IgD-negative memory B cell (primary cell): ENCODE measurements around the gene DKK3. TPM values are rescaled to one million over a fixed set of nuclear protein-coding genes. Genes with fewer than 3 reads are reported as not detected.

Experiments
- H3K27ac Mint-ChIP-seq, 3 donors: one replicate each; pipeline ENCODE4 v1.8.0; 2020 to 2022; ENCODE audit warnings: mild to moderate bottlenecking in 3 of 3, mixed read lengths in 3 of 3, moderate library complexity in 1 of 3
- H3K27me3 Mint-ChIP-seq: one replicate; pipeline ENCODE4 v1.8.0; 2021; ENCODE audit warnings: mixed read lengths
- H3K36me3 Mint-ChIP-seq: one replicate; pipeline ENCODE4 v1.8.0; 2020; ENCODE audit warnings: mild to moderate bottlenecking, mixed read lengths
- H3K4me1 Mint-ChIP-seq, 3 donors: one replicate each; pipeline ENCODE4 v1.8.0; 2020 to 2022; ENCODE audit warnings: mixed read lengths in 3 of 3, mild to moderate bottlenecking in 1 of 3
- H3K4me3 Mint-ChIP-seq, 4 donors: one replicate each; pipeline ENCODE4 v1.8.0; 2020 to 2022; ENCODE audit warnings: mild to moderate bottlenecking in 4 of 4, mixed read lengths in 4 of 4, moderate library complexity in 3 of 4
- H3K9me3 Mint-ChIP-seq, 3 donors: one replicate each; pipeline ENCODE4 v1.8.0; 2020 to 2021; ENCODE audit warnings: mixed read lengths in 3 of 3, mild to moderate bottlenecking in 1 of 3
- polyA plus RNA-seq: library from polyadenylated mRNA; unstranded; fragments of 300-500 nt; fragmentation: Illumina TruSeq; gene quantifications from one replicate; pipeline ENCODE4 v1.2.3, GENCODE V29; 2021

DKK3 gene
- polyA plus RNA-seq: not detected

GRCh38 chr11:12007769-12008737, at the start of gene DKK3:
Gene DKK3, minus strand, starts transcription at chr11:12008626. Its CDS starts 44 bp downstream, at chr11:12008582.
- Mint-ChIP-seq H3K9me3 (no peaks in the 10 kb centered on the region), H3K27ac (peak within 1 kb of the TSS in 1 of 3 donors; percentile 64), H3K4me3 (peak within 1 kb of the TSS in 3 of 4 donors; percentile 41 to 87 (median 72)), H3K27me3 (peaks cover 57% of the 10 kb centered on the region), H3K4me1 (no peaks in the 10 kb centered on the region), H3K36me3 (no peaks in the 10 kb centered on the region)

GRCh38 chr11:12057299-12057980, 49.0 kb upstream of the DKK3 start:
- no peak overlapping the region for H3K27ac Mint-ChIP-seq
- H3K36me3 Mint-ChIP-seq: no peaks in the 10 kb centered on the region

GRCh38 chr11:12056119-12056518, 47.7 kb upstream of the DKK3 start:
- Mint-ChIP-seq H3K4me1 (no peaks in the 10 kb centered on the region), H3K27me3 (no peaks in the 10 kb centered on the region), H3K27ac (no peak overlapping the region), H3K36me3 (no peaks in the 10 kb centered on the region), H3K9me3 (peaks cover 0 to 1% (median 0%) of the 10 kb centered on the region in 3 donors), H3K4me3 (peak overlapping the region in 1 of 4 donors; percentile 8)

More at GRCh38 chr11:12057299-12057980, 49.0 kb upstream of the DKK3 start:
- Mint-ChIP-seq H3K9me3 (peaks cover 0 to 1% (median 0%) of the 10 kb centered on the region in 3 donors), H3K4me1 (no peaks in the 10 kb centered on the region), H3K27me3 (peaks cover 2% of the 10 kb centered on the region), H3K4me3 (no peak overlapping the region)

- no peaks in the 10 kb centered on the region for H3K4me1 Mint-ChIP-seq
- no peaks in the 10 kb centered on the region for H3K27me3 Mint-ChIP-seq
- no peaks in the 10 kb centered on the region for H3K36me3 Mint-ChIP-seq
Measured at GRCh38 chr11:12053606-12054361, 45.4 kb upstream of the DKK3 start.

DNA sequence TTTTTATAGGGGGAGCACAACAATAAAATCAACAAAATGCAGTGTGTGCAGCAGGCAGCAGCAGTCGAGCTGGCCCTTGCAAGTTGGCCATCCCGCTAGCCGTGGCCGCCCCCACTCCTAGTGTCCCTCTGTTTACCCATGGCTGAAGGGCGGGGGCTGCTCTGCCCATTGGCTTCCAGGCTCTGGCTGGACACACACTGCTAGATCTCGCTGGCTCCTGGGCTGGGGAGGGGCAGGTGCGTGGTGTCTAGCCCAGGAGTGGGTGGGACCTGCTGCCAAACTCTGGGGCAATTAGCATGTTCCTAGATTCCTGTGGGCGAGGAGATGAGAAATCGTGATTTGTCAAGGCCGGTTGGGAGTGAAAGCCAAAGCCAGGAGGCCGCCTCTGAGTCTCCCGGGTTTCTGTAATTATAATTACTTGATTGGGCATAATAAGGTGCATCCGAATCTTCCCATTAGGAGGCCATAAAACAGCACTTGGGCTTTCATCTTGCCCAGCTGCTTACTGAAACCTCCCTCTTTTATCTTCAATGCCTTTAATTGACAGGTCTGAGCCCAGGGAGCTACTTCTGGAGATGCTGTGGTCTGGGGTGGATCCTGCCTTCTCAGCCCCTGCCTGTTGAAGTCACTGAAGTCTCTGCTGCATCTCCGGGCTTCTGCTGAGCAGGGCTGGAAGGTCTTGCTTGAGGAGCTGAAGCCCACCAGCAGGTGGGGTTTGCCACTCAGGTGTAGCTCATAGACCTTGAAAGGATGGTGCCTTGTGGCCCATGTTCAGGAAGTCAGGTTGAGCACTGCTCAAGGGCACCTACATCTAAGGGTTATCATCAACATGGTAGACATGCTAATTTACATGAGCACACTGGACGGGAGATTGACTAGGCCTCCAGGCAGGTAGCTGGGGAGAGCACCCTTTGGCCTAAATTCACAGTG, 44.5 kb upstream of the DKK3 start:
- H3K27ac Mint-ChIP-seq: no peak overlapping the region
- no peak overlapping the region for H3K4me3 Mint-ChIP-seq
- no peaks in the 10 kb centered on the region for H3K27me3 Mint-ChIP-seq
- H3K9me3 Mint-ChIP-seq: no peaks in the 10 kb centered on the region
- no peaks in the 10 kb centered on the region for H3K36me3 Mint-ChIP-seq
- H3K4me1 Mint-ChIP-seq: no peaks in the 10 kb centered on the region

More at GRCh38 chr11:12053606-12054361, 45.4 kb upstream of the DKK3 start:
- H3K4me3 Mint-ChIP-seq: no peak overlapping the region
- H3K27ac Mint-ChIP-seq: no peak overlapping the region
- H3K9me3 Mint-ChIP-seq: no peaks in the 10 kb centered on the region

GRCh38 chr11:12051287-12051662, 42.8 kb upstream of the DKK3 start:
- Mint-ChIP-seq H3K27ac (no peak overlapping the region), H3K27me3 (peaks cover 4% of the 10 kb centered on the region), H3K4me3 (no peak overlapping the region), H3K36me3 (no peaks in the 10 kb centered on the region), H3K9me3 (no peaks in the 10 kb centered on the region), H3K4me1 (no peaks in the 10 kb centered on the region)

- no peaks in the 10 kb centered on the region for H3K36me3 Mint-ChIP-seq
- peak overlapping the region in 1 of 3 donors; percentile 49 for H3K27ac Mint-ChIP-seq
- H3K9me3 Mint-ChIP-seq: no peaks in the 10 kb centered on the region
- H3K4me3 Mint-ChIP-seq: no peak overlapping the region
- no peaks in the 10 kb centered on the region for H3K4me1 Mint-ChIP-seq
- peaks cover 4% of the 10 kb centered on the region for H3K27me3 Mint-ChIP-seq
Measured at GRCh38 chr11:12050470-12051286, 42.3 kb upstream of the DKK3 start.

GRCh38 chr11:12048936-12049790, 40.7 kb upstream of the DKK3 start:
- H3K4me1 Mint-ChIP-seq: no peaks in the 10 kb centered on the region
- peaks cover 6% of the 10 kb centered on the region for H3K27me3 Mint-ChIP-seq
- no peaks in the 10 kb centered on the region for H3K9me3 Mint-ChIP-seq
- H3K4me3 Mint-ChIP-seq: peak overlapping the region in 1 of 4 donors; percentile 3
- H3K36me3 Mint-ChIP-seq: no peaks in the 10 kb centered on the region
- peak overlapping the region in 1 of 3 donors; percentile 36 for H3K27ac Mint-ChIP-seq

GRCh38 chr11:12046636-12047236, 38.3 kb upstream of the DKK3 start:
- H3K4me3 Mint-ChIP-seq: no peak overlapping the region
- no peaks in the 10 kb centered on the region for H3K9me3 Mint-ChIP-seq
- peak overlapping the region in 1 of 3 donors; percentile 50 for H3K27ac Mint-ChIP-seq
- no peaks in the 10 kb centered on the region for H3K4me1 Mint-ChIP-seq
- no peaks in the 10 kb centered on the region for H3K36me3 Mint-ChIP-seq
- peaks cover 6% of the 10 kb centered on the region for H3K27me3 Mint-ChIP-seq

DNA sequence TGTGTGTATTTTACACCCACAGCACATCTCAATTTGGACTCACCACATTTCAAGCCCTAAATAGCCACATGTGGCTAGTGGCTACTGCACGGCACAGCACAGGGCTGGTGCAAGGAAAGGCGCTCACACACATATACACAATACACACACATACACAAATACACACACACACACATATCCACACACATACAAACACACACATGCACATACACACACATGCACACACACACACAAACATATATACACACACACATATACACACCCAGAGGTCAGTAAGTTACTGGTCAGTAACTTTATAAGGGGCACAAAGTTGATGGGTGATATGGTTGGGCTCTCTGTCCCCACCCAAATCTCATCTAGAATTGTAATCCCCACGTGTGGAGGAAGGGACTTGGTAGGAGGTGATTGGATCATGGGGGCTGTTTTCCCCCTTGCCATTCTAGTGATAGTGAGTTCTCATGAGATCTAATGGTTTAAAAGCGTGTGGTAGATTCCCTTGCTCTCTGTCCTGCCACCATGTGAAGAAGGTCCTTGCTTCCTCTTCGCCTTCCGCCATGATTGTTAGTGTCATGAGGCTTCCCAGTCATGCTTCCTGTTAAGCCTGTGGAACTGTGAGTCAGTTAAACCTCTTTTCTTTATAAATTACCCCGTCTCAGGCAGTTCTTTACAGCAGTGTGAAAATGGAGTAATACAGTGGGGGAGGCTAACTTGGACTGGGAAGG, 37.6 kb upstream of the DKK3 start:
- Mint-ChIP-seq H3K4me3 (no peak overlapping the region), H3K27me3 (peaks cover 6% of the 10 kb centered on the region), H3K27ac (no peak overlapping the region)

DNA sequence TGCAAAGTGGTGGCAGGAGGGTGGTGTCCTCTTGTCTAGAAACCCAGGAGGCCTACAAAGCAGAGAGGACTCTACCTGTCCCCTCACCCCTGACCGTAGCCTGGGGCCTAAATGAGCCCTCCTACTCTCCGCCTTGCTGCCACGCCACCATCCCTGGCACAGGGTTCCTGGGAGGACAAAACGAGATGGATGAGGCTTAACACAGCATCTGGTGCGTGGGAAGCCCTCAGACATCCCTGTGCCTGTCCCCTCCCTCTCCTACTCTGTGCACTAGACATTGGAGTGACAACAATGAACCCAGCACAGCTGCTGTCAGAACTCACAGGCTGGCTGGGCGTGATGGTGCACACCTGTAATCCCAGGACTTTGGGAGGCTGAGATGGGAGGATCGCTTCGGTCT, 36.4 kb upstream of the DKK3 start:
- Mint-ChIP-seq H3K27ac (no peak overlapping the region), H3K9me3 (no peaks in the 10 kb centered on the region), H3K27me3 (peaks cover 6% of the 10 kb centered on the region), H3K4me3 (no peak overlapping the region), H3K4me1 (no peaks in the 10 kb centered on the region), H3K36me3 (no peaks in the 10 kb centered on the region)

More for the DNA sequence above, 37.6 kb upstream of the DKK3 start:
- Mint-ChIP-seq H3K36me3 (no peaks in the 10 kb centered on the region), H3K4me1 (no peaks in the 10 kb centered on the region), H3K9me3 (no peaks in the 10 kb centered on the region)
